ENCODE data around the gene BTN2A1. TPM values are rescaled to one million over a fixed set of nuclear protein-coding genes. Genes with fewer than 3 reads are reported as not detected.
A peak's percentile ranks its signal among the peaks of the same experiment; 100 is the strongest.

The BTN2A1 gene
- total RNA-seq, 1 experiment from 2014 or later: 14.0 TPM

DNA sequence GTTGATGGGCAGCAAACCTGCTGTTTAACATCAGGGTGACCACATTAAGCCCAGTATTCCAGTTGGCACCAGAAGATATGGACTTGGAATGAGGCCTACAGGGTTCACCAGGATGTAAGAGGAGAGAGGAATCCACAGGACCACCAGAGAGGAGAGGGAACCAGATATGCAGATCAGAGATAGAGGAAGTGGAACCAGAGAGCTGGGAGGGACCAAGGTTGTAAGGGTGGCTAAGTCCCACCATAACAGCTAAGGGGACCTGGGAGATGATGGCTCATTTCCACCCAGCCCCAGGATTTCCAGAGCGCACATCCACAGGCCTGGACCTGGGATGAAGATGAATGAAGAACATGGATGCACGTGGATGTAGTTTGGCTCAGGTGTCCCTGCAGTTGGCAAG, 11.1 kb downstream of the BTN2A1 start:
- no peak for DNase-seq (ENCODE audit: low read depth)

DNA sequence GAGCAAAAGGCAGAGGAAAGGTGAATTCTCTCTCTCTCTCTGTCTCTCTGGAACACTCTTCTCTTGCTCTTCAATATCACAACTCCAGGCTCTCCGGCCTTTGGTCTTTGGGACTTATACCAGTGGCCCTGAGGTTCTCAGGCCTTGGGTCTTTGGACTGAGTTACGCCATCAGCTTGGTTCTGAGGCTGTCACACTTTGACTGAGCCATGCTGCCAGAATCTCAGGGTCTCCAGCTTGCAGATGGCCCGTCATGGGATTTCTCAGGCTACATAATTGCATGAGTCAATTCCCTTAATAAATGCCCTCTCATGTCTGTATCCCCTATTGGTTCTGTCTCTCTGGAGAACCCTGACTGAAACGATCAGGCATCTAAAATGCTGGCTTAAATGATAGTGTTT, 12.9 kb downstream of the BTN2A1 start:
- DNase-seq (ENCODE audit: low read depth): no peak

DNA sequence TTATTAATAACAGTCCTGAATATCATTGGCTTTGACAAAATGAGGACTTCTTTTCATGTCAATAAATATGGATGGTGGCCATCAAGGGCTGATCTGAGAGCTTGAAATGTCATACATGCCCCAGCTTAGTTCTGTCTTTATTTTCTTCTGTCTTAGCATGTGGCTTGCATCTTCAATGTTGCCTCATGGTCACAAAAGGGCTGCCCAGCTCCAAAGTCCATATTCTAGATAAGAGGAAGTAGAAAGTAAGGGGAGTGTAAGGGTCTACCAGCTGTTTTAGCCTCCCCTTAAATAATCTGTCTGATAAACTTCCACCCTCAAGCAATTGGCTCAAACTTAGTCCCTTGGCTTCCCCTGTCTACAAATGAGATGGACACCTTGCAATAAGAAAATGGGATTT, 14.2 kb downstream of the BTN2A1 start:
- DNase-seq (ENCODE audit: low read depth): no peak

DNA sequence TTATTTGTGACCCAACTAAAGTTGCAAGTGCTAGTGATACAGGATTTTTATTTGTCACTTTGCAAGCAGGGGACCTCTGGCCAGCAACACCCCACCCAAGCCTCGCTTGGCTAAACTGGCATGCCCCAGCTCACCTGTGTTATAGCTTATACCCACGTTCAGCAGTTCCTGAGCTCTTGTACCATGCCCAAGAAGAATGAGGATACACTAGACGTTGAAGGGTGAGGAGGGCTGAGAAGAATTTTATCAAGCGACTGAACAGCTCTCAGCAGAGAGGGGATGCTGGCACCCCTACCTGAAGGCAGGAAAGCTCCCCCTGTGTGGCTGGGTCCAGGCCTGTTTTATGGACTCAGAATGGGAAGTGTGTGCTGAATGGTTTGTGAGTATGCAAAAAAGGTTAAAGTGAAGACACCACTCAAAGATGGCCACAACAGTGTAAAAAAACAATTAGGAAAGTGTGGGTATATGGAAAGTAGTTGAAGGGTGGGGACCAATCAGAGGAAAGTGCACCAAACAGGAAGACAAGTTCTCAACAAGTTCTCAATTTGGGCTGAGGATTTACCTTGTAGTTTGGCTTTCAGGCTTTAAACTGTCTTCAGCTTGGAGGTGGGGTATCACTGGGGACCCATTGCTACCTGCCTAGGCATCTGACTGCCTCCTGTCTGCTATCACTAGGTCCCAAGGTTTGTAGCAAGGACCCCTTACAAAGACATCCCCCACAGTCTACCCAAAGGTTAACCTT, 15.0 kb downstream of the BTN2A1 start:
- no peak for DNase-seq (ENCODE audit: low read depth)

DNA sequence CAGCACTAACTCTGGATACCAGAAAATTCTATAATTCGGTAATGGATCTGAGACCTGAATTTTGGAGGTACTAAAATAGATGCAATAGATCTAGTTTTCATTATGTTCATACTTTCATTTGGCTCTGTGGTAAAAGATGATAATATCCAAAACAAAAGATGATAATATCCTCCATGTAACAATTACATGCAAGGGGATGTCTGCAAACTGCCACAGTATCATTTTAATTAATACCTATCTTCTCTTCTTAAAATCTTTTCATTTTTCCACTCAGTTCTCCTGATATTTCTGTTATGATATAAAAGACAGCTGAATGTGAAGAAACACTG, 15.6 kb downstream of the BTN2A1 start:
- no peak for DNase-seq (ENCODE audit: low read depth)

DNA sequence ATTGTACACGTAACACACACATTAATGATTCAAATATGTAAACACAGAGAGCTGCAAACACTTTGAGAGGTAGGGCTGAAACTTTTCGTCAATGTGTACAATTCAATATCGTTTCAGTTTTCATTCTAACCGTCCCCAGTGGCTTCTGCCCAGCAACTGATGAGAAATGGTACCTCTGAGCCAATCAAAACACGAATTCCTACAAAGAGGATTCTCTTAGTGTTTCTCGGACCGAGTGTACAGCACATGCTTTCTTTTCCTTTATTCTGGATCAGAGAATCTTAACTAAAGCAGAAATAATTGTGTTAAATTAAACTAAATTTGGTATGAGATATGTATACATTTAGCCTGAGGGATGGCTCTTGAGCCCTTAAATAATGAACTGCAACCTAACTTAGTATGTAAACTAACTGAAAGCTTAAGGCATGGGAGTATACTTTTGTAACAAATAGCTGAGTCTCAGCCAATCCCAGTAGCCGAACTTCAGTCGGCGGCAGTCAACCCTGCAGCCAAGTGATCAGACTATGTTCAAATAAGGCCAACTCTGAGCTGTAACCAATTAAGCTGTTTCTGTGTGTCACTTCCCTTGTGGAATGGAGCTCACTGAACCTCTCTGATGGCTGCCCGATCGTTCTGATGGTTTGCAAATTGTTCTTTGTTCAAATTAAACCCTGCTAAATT, 16.1 kb downstream of the BTN2A1 start:
- DNase-seq (ENCODE audit: low read depth): peak; percentile 95

DNA sequence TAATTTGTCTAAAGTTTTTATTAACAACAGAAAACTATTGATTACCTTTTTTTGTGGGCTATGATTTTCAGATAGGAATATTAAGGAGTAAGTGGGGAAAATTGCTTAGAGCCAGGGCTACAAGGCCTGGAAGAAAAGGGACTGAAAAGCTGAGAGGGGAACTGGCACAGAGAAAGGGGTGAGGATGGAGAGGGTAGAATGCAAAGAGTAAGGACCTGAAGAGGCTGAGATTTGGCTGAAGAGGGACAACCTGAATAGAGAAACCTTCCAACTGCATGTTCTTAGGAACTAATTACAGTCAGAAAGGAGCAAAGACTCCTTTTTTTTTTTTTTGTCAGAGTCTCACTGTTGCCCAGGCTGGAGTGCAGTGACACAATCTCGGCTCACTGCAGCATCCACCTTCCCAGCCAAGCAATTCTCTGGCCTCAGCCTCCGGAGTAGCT, 16.7 kb downstream of the BTN2A1 start:
- peak; percentile 13 for DNase-seq (ENCODE audit: low read depth)

DNA sequence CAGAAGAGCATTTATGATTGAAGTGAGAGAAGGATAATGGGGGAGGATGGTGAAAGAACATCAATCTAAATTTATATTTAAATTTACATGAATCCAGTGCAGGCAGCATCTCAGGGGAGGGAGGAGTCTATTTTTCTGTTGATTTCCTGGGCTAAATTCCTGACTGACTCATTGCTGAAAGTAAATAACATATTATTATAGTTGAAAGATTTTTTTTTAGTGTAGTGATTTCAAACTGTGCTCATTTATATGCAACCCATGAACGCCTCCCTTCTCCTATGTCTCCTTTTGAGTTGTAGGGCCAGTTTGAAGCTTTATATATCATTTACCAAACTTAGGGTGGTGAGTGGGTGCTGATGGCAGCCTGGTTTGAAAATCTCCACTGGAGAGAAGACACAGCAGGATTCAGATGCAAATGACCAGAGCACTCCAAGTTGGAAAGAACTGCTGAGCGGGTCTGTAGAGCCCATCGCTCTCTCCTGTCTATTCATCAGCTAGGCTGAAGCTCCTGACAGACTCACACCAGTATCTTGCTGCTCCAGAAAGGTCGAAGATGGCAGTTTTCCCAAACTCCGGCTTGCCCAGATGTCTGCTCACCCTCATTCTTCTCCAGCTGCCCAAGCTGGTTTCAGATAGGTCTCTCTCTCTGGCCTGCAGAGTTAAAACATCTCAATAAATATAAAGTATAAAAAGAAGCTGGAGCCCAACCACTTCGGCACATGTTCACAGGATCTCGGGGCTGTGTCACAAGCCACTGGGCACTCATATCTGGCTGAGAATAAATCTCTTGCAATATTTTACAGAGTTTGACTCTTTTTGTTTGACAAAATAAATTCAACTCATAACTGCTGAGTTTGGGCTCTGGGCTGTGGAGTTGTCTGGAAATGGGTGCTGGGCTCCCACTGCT, 18.3 kb downstream of the BTN2A1 start:
- peak; percentile 17 for DNase-seq (ENCODE audit: low read depth)

DNA sequence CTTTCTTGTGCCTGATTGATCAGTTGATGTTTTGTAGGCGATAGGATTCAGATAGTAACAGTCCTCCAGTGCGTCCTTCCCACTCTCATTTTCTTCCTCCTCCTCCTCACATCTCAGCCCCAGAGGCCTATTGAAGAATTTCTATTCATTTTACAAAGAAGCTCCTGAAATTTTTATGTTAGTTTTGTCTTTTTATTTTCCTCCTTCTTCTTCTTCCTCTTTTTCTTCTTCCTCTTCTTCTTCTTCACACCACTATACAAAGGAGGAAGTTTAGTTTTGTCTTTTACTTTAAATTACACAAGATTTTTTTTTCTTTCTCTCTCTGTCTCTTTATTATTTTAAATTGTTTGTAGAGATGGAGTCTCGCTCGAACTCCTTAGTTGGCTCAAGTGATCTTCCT, 19.1 kb downstream of the BTN2A1 start:
- DNase-seq (ENCODE audit: low read depth): no peak

DNA sequence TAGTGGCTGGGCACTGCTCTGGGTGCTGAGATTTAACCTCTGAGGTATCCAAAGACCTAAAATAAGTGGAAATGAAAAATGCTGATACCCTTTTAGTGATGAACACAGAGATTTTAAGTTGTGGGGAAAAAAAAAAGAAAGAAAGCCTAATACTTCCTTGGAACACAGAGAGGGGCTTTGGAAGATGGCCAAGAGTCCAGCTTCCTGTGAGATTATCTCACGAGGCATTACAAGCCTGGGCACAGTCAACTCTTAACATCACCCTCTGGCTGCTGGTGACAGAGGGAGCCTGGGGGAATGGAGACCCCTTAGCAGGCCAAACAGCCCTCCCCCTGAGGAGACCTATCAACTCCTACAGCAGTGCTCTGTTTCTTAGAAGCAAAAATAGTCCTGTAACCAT, 19.7 kb downstream of the BTN2A1 start:
- DNase-seq (ENCODE audit: low read depth): no peak

DNA sequence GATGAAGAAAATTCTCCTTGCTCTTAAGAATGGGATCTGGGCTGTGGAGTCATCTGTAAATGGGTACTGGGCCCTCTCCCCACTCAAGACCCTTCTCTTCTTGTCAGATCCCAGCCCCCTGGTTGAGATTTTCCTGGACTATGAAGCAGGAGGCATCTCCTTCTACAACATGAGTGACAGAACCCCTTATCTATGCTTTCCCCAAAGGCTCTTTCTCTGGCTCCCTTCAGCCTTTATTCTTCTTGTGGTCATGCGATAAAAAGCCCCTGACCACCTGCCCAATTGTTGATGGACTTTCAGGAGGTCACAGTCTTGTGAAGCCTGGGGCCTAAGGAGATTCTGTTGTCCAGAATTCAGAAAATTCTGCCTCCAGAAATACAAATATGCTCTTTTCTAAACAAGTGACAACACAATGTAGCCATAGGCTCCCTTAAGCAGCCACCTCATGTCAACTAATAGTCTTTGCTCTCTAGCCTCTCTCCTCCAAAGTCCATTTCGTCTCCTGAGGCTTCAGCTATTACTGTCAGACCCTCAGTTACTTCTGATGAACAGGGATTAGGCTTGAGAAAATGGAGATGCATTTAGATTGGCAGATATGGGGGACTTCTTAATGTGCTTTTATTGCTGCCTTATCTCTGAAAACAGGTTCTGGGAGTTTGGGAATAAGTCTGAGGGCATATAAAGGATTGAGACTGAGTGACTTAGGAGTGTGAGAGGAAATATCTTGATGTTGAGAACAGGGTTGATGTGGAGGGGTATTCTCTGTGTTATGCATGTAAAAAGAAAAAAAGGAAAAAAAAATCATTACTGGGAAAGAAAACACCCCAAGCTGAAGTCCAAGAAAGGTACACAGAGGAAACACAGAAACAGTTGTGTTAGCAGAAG, 20.6 kb downstream of the BTN2A1 start:
- DNase-seq (ENCODE audit: low read depth): no peak

DNA sequence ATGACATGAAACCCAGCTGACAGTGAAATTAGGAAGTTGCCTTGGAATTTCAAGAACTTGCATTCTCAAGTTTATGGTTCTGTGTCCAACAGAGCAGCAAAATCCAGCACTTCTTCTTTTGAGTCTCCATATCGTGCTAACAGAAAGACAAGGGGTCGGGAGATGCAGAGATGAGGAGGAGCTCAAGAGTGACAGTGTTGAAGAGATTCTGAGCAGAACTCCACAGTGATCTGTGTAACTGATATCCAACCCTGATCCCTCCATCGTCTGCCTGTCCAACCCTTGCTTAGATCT, 21.2 kb downstream of the BTN2A1 start:
- DNase-seq (ENCODE audit: low read depth): no peak

DNA sequence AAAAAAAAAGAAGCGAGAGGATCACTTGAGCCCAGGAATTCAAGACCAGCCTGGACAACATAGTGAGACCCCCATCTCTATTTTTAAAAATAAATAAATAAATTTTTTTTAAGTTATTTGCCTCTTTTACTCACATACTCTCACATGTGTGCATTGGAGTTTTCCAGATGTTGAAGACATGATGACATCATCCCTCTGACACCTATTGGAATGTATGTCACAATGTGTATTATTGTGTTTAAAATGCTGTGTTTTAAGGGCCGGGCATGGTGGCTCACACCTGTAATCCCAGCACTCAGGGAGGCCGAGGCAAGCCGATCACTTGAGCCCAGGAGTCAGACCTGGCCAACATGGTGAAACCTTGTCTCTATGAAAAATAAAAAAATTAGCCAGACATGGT, 24.6 kb downstream of the BTN2A1 start:
- DNase-seq (ENCODE audit: low read depth): no peak

DNA sequence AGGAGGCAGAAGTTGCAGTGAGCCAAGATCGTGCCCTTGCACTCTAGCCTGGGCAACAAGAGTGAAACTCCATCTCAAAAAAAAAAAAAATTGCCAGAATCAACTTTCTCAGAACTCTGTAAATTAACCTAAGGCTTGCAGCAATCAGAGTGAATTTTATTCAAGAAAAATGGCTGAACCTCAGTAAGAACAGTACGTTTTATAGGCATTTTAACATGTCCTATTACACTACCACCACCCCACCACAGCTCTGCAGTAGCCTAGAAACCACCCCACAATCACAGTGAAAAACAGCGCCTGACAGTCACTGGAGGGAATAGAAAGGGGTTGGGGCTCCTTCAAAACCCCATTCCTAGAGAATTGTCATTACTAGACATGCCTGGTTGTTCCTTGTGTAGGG, 26.0 kb downstream of the BTN2A1 start:
- DNase-seq (ENCODE audit: low read depth): no peak

DNA sequence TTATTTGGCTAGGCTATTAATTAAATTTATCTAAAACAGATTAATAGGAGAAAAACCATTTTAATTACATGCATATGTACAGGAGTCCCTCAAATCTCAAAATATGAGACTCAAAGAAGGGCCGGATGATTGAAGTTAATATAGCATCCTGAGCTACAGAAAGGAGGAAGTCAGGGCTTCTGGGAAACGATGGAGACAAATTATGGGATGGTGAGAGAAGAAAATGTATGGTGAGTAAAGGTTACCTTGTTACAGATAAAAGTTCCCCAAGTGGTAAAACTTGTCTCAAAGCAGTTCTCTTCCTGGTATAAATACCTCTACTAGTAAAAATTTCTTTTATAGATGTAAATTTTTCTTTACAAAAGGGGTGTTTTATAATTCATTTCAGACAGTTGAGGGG, 26.4 kb downstream of the BTN2A1 start:
- DNase-seq (ENCODE audit: low read depth): no peak

DNA sequence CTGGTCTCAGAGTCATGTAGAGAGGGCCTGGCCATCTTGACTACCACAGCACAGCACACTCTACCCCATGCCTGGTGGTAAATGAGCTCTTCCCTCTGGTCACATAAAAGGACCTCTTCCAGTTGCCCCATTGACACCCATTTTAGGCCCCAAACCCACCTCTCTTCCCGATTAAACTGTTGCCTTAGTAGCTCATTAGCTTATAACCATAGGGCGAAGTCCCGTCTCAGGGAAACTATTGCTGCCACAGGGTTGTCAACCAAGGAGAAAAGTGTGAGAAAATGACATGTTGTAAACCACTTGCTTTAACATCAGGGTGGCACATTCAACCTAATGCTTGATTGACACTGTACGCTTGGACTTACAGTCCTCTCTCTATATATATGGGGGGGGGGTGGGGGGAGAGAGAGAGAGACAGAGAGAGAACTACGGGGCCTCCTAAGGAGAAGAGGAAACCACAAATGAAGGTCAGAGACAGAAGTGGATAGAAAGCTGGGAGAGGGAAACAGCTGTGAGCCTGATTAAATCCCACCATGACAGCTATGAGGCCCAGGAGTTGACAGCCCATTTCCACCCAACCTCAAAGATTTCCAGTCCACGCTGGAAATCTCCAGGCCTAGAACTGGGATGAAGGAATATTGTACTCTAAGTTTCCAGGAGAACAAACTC, 27.5 kb downstream of the BTN2A1 start:
- DNase-seq (ENCODE audit: low read depth): no peak

DNA sequence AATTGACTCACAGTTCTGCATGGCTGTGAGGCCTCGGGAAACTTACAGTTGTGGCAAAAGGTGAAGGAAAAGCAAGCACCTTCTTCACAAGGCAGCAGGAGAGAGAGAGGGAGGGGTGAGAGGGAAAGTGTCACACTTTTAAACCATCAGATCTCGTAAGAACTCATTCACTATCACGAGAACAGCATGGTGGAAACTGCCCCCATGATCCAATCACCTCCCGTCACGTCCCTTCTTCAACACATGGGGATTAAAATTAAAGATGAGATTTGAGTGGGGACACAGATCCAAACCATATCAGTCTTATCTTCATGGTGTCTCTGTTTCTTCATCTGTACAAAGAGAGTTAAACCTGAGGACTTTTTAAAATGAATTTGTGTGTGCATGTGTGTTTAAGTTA, 28.6 kb downstream of the BTN2A1 start:
- DNase-seq (ENCODE audit: low read depth): no peak

DNA sequence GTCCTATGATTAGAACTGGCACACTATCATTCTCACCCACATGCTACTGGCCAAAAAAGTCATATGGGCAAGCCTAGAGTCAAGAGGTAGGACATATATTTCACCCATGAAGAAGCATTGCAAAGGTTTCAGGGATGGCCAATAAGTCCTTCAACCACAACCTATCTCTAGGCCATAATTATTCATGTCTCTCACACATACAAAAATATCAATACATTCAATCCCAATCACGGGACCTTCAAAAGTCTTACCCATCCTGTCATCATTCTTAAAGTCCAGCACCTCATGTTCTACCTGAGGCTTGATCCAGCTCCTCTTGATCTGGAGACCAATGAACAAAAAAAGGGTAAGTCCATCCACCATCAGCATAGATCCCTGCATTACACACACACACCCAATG, 29.7 kb downstream of the BTN2A1 start:
- DNase-seq (ENCODE audit: low read depth): no peak

DNA sequence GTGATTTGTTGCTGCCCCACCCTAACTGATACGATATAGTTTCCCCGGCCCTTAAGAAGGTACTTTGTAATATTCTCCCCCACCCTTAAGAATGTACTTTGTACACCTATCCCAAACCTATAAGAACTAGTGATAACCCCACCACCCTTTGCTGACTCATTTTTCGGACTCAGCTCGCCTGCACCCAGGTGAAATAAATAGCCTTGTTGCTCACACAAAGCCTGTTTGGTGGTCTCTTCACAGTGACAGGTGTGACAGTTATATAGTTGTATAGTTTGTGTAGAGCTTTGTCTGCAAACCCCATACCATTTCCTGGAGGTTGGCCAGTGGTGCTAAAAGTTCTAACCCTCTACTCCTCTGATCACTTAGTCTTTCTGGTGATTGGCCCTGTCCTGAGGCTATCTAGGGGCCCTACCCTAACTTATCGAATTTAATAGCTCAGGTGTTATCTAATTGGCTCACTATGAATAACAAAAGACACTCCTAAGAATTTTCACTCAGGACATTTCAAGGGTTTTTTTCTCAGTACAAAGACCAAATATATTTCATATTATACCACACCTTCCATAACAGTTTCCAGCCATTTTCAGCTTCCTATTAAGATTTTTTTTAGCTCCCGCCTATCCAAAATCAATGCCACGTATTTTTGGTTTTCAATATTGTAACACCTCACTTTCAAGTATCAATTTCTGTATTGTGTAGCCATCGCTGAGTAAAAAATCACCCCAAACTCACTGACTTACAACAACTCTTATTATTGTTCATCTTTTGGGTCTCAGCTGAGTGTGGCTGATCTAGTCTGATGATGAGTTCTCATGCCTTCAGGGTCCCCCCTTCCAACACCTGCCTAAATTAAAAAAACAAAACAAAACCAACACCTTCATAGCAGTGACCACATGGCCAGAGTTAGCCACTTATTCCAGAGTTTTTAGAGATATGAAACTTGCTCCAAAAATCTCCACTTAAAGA, 32.5 kb downstream of the BTN2A1 start:
- no peak for DNase-seq (ENCODE audit: low read depth)

DNA sequence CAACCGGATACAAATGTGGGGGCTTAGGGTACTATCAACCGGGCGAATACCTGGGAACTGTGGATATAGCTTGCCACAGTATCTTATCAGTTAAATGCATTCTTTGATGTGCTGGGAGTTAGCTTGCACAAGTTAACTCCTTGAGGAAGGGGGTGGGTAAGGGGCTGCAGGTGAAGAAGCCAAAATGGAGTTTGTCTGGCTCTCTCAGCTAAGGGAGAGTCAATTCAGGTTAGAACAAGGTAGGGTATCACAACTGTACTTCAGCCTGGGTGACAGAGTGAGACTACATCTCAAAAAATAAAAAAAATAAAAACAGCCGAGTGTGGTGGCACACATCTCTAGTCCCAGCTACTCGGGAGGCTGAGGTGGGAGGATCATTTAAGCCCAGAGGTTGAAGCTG, 33.8 kb downstream of the BTN2A1 start:
- no peak for DNase-seq (ENCODE audit: low read depth)
